SK-N-SH (cell line): ENCODE data around the gene TMEM171. TPM values are rescaled to one million over a fixed set of nuclear protein-coding genes. Genes with fewer than 3 reads are reported as not detected.

Experiments
- CTCF ChIA-PET: fragments of 300-600, 350-600 bp; formaldehyde crosslinking; extraction: SDS; loops from one replicate; lab custom pipeline; 2021; lab: Yijun Ruan, JAX
- POLR2A ChIA-PET: fragments of 350-600 bp; sonication (Branson Sonifier 250); formaldehyde crosslinking; extraction: SDS; loops from one replicate; lab custom pipeline; 2020; ENCODE audit warnings: antibody characterized with exemption, inconsistent platforms; lab: Yijun Ruan, JAX
- DNase-seq: peaks from one replicate; pipeline ENCODE4 v3.0.0; 2012
- H2AFZ ChIP-seq: fragments of 200-600 bp; sonication (generic); 2 replicates; pipeline ENCODE4 v1.8.1; 2016; ENCODE audit warnings: antibody characterized with exemption, mild to moderate bottlenecking, low read depth
- H3F3A ChIP-seq: fragments of 200-600 bp; sonication (generic); replicated peaks from 2 replicates; pipeline ENCODE3; 2016; ENCODE audit warnings: antibody characterized with exemption, mild to moderate bottlenecking; ENCODE audit not compliant: insufficient read depth
- H3K27ac ChIP-seq, 2 experiments: fragments of 200-500 bp in 1 of 2; fragments of 200-600 bp in 1 of 2; sonication (Bioruptor generic) in 1 of 2; sonication (generic), shearing (Covaris generic) in 1 of 2; 2 replicates each; pipeline versions ENCODE4 v1.5.1 to v1.6.1; 2014 to 2016; ENCODE audit warnings: low read depth in 2 of 2, inconsistent platforms in 1 of 2, low read length in 1 of 2, mild to moderate bottlenecking in 1 of 2, mixed read lengths in 1 of 2
- H3K27me3 ChIP-seq: fragments of 200-600 bp; sonication (generic), shearing (Covaris generic); 2 replicates; pipeline ENCODE4 v1.6.1; 2016; ENCODE audit warnings: mixed run types; ENCODE audit not compliant: insufficient read depth
- H3K36me3 ChIP-seq, 2 experiments: fragments of 200-500 bp in 1 of 2; fragments of 200-600 bp in 1 of 2; sonication (Bioruptor generic) in 1 of 2; sonication (generic) in 1 of 2; replicated peaks in 1 of 2; 2 replicates each; pipeline versions ENCODE3 to v1.5.1; 2014 to 2016; ENCODE audit warnings: low read length in 1 of 2, mild to moderate bottlenecking in 1 of 2; ENCODE audit not compliant: insufficient read depth in 2 of 2, control insufficient read depth in 1 of 2
- H3K4me1 ChIP-seq, 2 experiments: fragments of 200-500 bp in 1 of 2; fragments of 200-600 bp in 1 of 2; sonication (Bioruptor generic) in 1 of 2; sonication (generic), shearing (Covaris generic) in 1 of 2; 2 replicates each; pipeline versions ENCODE4 v1.5.1 to v1.6.1; 2014 to 2016; ENCODE audit warnings: low read depth in 1 of 2, low read length in 1 of 2, mixed run types in 1 of 2; ENCODE audit not compliant: insufficient read depth in 2 of 2, control insufficient read depth in 1 of 2
- H3K4me2 ChIP-seq: fragments of 200-600 bp; sonication (generic), shearing (Covaris generic); 2 replicates; pipeline ENCODE4 v1.6.1; 2017; ENCODE audit warnings: mixed run types
- H3K4me3 ChIP-seq, 2 experiments: fragments of 200-500 bp in 1 of 2; fragments of 200-600 bp in 1 of 2; sonication (Bioruptor generic) in 1 of 2; sonication (generic), shearing (Covaris generic) in 1 of 2; 2 replicates each; pipeline versions ENCODE4 v1.5.1 to v1.8.1; 2014 to 2016; ENCODE audit warnings: low read depth in 2 of 2, inconsistent platforms in 1 of 2, low read length in 1 of 2, mild to moderate bottlenecking in 1 of 2, mixed read lengths in 1 of 2, moderate library complexity in 1 of 2
- H3K79me2 ChIP-seq: fragments of 200-600 bp; sonication (generic); 2 replicates; pipeline ENCODE4 v1.8.1; 2017; ENCODE audit warnings: mild to moderate bottlenecking; ENCODE audit not compliant: insufficient read depth
- H3K9ac ChIP-seq: fragments of 200-600 bp; sonication (generic); 2 replicates; pipeline ENCODE4 v1.6.1; 2017; ENCODE audit warnings: mixed run types
- H3K9me2 ChIP-seq: fragments of 200-600 bp; sonication (generic); 2 replicates; pipeline ENCODE4 v1.6.1; 2017; ENCODE audit warnings: mixed run types
- H3K9me3 ChIP-seq: fragments of 200-600 bp; sonication (generic); 2 replicates; pipeline ENCODE4 v1.6.1; 2017; ENCODE audit warnings: mixed run types, mild to moderate bottlenecking, moderate library complexity
- H4K20me1 ChIP-seq: fragments of 200-600 bp; sonication (generic); 2 replicates; pipeline ENCODE4 v1.6.1; 2017; ENCODE audit warnings: mild to moderate bottlenecking, mixed run types; ENCODE audit not compliant: insufficient read depth
- CHD2 ChIP-seq: fragments of 150-350 bp; IDR thresholded peaks from 2 replicates; pipeline ENCODE4 v1.6.1; 2018; ENCODE audit warnings: low read length; ENCODE audit not compliant: partially characterized antibody
- ELF1 ChIP-seq: IDR thresholded peaks from 2 replicates; pipeline ENCODE4 v1.4.0; 2012
- EP300 ChIP-seq, 2 experiments: IDR thresholded peaks; 2 replicates each; pipeline versions ENCODE4 v1.4.0 to v1.6.1; 2012; ENCODE audit warnings: borderline replicate concordance in 1 of 2, low read depth in 1 of 2, low read length in 1 of 2
- EZH2phosphoT487 ChIP-seq: fragments of 200-600 bp; sonication (generic); IDR thresholded peaks from 2 replicates; pipeline ENCODE4 v1.6.1; 2017; ENCODE audit warnings: low read depth, mixed run types, mild to moderate bottlenecking, antibody characterized with exemption, moderate library complexity, borderline replicate concordance
- MEF2A ChIP-seq: IDR thresholded peaks from 2 replicates; pipeline ENCODE4 v1.4.0; 2012; ENCODE audit warnings: low read depth, borderline replicate concordance
- MXI1 ChIP-seq: IDR thresholded peaks from 2 replicates; pipeline ENCODE4 v1.6.1; 2012; ENCODE audit warnings: mild to moderate bottlenecking, low read depth, low read length, improper control_type of control experiment
- NFIC ChIP-seq: IDR thresholded peaks from 2 replicates; pipeline ENCODE4 v1.4.0; 2012; ENCODE audit warnings: borderline replicate concordance
- POLR2AphosphoS5 ChIP-seq: IDR thresholded peaks from 2 replicates; pipeline ENCODE4 v1.6.1; 2012; ENCODE audit warnings: low read depth, low read length
- RAD21 ChIP-seq: IDR thresholded peaks from 2 replicates; pipeline ENCODE4 v1.6.1; 2012; ENCODE audit warnings: mild to moderate bottlenecking, low read length
- SMC3 ChIP-seq: IDR thresholded peaks from 2 replicates; pipeline ENCODE4 v1.6.1; 2012; ENCODE audit warnings: low read depth, low read length, improper control_type of control experiment
- TAF1 ChIP-seq: IDR thresholded peaks from 2 replicates; pipeline ENCODE4 v1.6.1; 2012; ENCODE audit warnings: low read depth, mild to moderate bottlenecking, low read length, moderate library complexity, borderline replicate concordance
- TCF12 ChIP-seq: IDR thresholded peaks from 2 replicates; pipeline ENCODE4 v1.4.0; 2012
- WGBS: methylation state at CpG from one replicate; pipeline ENCODE4 v1.1.6; 2017; ENCODE audit warnings: low lambda C conversion rate; 5-methylcytosine and 5-hydroxymethylcytosine counted together
- polyA plus RNA-seq, 3 experiments: library from polyadenylated mRNA; depleted of rRNA; stranded (reverse); fragments of >200 nt; gene quantifications; 2 replicates each; pipeline ENCODE4 v1.2.3, GENCODE V29; 2012
- TF ChIP-seq, protein P1 (sequence below): IDR thresholded peaks from 2 replicates; pipeline ENCODE4 v1.4.0; 2012; ENCODE audit warnings: low read depth
- TF ChIP-seq, protein P2 (sequence below): IDR thresholded peaks from 2 replicates; pipeline ENCODE4 v1.4.0; 2012; ENCODE audit warnings: low read depth, borderline replicate concordance
- TF ChIP-seq, protein P3 (sequence below): fragments of 150-350 bp; IDR thresholded peaks from 2 replicates; pipeline ENCODE4 v1.6.1; 2016; ENCODE audit warnings: mild to moderate bottlenecking, low read depth, low read length
- TF ChIP-seq, protein P4 (sequence below): IDR thresholded peaks from 2 replicates; pipeline ENCODE4; 2012
- TF ChIP-seq, protein P5 (sequence below): fragments of 200-600 bp; sonication (generic); IDR thresholded peaks from 2 replicates; pipeline ENCODE4 v1.6.1; 2017; ENCODE audit warnings: antibody characterized with exemption, mild to moderate bottlenecking, moderate library complexity

Gene TMEM171
- polyA plus RNA-seq, 1 of the 3 experiments (the other 2 are of a cell fraction), result 7.6 TPM

DNA sequence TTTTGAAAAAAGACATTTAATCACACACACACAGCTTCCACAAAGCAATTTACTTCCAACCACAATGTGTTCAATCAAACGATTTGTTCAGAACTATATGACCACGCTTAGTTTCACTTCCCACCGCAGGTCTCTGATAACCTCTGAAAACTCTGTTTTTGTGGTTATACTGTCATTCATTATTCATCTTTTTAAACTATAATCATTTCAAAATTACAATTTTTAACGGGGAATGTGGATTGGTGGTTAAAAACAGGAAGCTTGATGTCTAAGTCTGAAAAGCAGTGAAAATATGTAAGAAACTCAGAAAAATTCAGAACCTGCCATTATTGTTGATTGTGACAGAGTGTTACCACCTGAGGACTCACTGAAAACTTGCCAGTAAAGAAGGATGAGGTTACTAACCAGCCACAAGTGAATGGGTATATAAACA is 39.9 kb downstream of the TMEM171 start:
- Histone ChIP-seq H3K79me2 (no peaks in the 10 kb centered on the region), H3K36me3 (no peaks in the 10 kb centered on the region), H4K20me1 (no peaks in the 10 kb centered on the region), H3K9me3 (no peaks in the 10 kb centered on the region), H3K27ac (no peak overlapping the region), H3K27me3 (peaks cover 4% of the 10 kb centered on the region; the same call in 1 of the 2 replicates), H3K4me3 (no peak overlapping the region), H3F3A (no peaks in the 10 kb centered on the region), H3K4me1 (no peaks in the 10 kb centered on the region), H2AFZ (peak overlapping the region; percentile 47; the same call in 1 of the 2 replicates), H3K9me2 (no peaks in the 10 kb centered on the region), H3K4me2 (no peak overlapping the region), H3K9ac (no peak overlapping the region)
- ChIA-PET CTCF (interaction anchor here (1.6 kb wide), 1 partner anchor 41 kb away, joined by 3 read pairs; no protein-coding TSS in a partner anchor), POLR2A (no interaction called here)
- 32% methylated on average over 4 of the region's 4 CpGs for WGBS
- TF ChIP-seq EZH2phosphoT487, result no peak
- TF ChIP-seq NFIC, result no peak
- TF ChIP-seq, protein P1, sequence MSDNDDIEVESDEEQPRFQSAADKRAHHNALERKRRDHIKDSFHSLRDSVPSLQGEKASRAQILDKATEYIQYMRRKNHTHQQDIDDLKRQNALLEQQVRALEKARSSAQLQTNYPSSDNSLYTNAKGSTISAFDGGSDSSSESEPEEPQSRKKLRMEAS, result no peak
- TF ChIP-seq, protein P2, sequence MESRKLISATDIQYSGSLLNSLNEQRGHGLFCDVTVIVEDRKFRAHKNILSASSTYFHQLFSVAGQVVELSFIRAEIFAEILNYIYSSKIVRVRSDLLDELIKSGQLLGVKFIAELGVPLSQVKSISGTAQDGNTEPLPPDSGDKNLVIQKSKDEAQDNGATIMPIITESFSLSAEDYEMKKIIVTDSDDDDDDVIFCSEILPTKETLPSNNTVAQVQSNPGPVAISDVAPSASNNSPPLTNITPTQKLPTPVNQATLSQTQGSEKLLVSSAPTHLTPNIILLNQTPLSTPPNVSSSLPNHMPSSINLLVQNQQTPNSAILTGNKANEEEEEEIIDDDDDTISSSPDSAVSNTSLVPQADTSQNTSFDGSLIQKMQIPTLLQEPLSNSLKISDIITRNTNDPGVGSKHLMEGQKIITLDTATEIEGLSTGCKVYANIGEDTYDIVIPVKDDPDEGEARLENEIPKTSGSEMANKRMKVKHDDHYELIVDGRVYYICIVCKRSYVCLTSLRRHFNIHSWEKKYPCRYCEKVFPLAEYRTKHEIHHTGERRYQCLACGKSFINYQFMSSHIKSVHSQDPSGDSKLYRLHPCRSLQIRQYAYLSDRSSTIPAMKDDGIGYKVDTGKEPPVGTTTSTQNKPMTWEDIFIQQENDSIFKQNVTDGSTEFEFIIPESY, result no peak
- TF ChIP-seq, protein P3, sequence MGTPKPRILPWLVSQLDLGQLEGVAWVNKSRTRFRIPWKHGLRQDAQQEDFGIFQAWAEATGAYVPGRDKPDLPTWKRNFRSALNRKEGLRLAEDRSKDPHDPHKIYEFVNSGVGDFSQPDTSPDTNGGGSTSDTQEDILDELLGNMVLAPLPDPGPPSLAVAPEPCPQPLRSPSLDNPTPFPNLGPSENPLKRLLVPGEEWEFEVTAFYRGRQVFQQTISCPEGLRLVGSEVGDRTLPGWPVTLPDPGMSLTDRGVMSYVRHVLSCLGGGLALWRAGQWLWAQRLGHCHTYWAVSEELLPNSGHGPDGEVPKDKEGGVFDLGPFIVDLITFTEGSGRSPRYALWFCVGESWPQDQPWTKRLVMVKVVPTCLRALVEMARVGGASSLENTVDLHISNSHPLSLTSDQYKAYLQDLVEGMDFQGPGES, result no peak
- TF ChIP-seq CHD2, result no peak
- TF ChIP-seq MXI1, result no peak
- no peak for TF ChIP-seq TAF1
- TF ChIP-seq MEF2A, result no peak
- TF ChIP-seq, protein P4, sequence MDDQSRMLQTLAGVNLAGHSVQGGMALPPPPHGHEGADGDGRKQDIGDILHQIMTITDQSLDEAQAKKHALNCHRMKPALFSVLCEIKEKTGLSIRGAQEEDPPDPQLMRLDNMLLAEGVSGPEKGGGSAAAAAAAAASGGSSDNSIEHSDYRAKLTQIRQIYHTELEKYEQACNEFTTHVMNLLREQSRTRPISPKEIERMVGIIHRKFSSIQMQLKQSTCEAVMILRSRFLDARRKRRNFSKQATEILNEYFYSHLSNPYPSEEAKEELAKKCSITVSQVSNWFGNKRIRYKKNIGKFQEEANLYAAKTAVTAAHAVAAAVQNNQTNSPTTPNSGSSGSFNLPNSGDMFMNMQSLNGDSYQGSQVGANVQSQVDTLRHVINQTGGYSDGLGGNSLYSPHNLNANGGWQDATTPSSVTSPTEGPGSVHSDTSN, result peak; percentile 24; the same call in 1 of the 2 replicates
- TF ChIP-seq SMC3, result no peak
- peak; percentile 19; the same call in 1 of the 2 replicates for TF ChIP-seq TCF12
- DNase-seq, result no peak

DNA sequence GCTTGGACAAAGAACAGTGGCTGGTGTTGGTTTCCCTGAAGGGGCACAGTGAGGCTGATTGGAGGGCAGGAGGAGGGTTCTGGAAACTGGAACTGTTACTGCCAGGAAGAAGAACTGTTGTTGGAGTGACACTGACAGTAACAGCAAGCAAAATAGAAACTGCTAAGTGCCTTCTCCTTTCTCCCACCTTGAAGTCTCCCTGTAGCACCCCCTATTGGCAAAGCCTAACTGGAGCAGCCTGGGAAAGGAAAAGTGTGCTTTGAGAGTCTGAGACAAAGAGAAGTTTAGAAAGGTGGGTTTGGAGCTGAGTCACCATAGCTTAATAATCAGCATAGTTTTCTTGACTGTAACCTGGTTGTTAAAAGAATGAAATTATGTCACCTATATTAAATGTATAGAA is 50.1 kb downstream of the TMEM171 start:
- no peak overlapping the region for H3K27ac ChIP-seq
- peaks cover 5% of the 10 kb centered on the region; the same call in 1 of the 2 replicates for H3K27me3 ChIP-seq
- no peaks in the 10 kb centered on the region for H3K9me2 ChIP-seq
- no peak overlapping the region for H3K4me3 ChIP-seq
- no peaks in the 10 kb centered on the region for H3K79me2 ChIP-seq
- H3K4me1 ChIP-seq, result no peaks in the 10 kb centered on the region
- no peaks in the 10 kb centered on the region for H3K36me3 ChIP-seq
- H3K9me3 ChIP-seq, result no peaks in the 10 kb centered on the region
- no peak for DNase-seq
- H4K20me1 ChIP-seq, result no peaks in the 10 kb centered on the region
- CTCF ChIA-PET, result interaction anchor here (0.9 to 1.9 kb wide), 6 partner anchors 12 to 214 kb away, joined by 3 to 7 read pairs (median 5); partner anchors contain the start of gene FCHO2
- POLR2A ChIA-PET, result no interaction called here
- TF ChIP-seq, protein P5, sequence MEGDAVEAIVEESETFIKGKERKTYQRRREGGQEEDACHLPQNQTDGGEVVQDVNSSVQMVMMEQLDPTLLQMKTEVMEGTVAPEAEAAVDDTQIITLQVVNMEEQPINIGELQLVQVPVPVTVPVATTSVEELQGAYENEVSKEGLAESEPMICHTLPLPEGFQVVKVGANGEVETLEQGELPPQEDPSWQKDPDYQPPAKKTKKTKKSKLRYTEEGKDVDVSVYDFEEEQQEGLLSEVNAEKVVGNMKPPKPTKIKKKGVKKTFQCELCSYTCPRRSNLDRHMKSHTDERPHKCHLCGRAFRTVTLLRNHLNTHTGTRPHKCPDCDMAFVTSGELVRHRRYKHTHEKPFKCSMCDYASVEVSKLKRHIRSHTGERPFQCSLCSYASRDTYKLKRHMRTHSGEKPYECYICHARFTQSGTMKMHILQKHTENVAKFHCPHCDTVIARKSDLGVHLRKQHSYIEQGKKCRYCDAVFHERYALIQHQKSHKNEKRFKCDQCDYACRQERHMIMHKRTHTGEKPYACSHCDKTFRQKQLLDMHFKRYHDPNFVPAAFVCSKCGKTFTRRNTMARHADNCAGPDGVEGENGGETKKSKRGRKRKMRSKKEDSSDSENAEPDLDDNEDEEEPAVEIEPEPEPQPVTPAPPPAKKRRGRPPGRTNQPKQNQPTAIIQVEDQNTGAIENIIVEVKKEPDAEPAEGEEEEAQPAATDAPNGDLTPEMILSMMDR, result peak; percentile 33; the same call in 1 of the 2 replicates
- TF ChIP-seq POLR2AphosphoS5 (no peak), EP300 (IDR thresholded peaks at IDR 0.05; ENCODE audit: borderline replicate concordance in 1 of 2, low read depth in 1 of 2, low read length in 1 of 2) (no peak), RAD21 (peak; percentile 28), ELF1 (no peak)
- TF ChIP-seq, all 33 proteins: peak for 2
- Histone ChIP-seq H2AFZ (no peak overlapping the region), H3F3A (no peaks in the 10 kb centered on the region), H3K9ac (no peak overlapping the region), H3K4me2 (no peak overlapping the region)
